Vagina (tissue), 2 donors: ENCODE data around the gene SLX4IP.

Experiments used
- CTCF ChIP-seq, 3 experiments: fragments of 450-650 bp in 2 of 3; fragments of 200-600 bp in 1 of 3; sonication (generic) in 1 of 3; IDR thresholded peaks; one replicate each; pipeline ENCODE4 v1.5.1; 2017 to 2019; ENCODE audit warnings: antibody characterized with exemption in 3 of 3, mild to moderate bottlenecking in 2 of 3, moderate library complexity in 2 of 3
- POLR2A ChIP-seq, 2 donors: fragments of 450-650 bp; IDR thresholded peaks; one replicate each; pipeline ENCODE4 v1.6.1; 2017; ENCODE audit warnings: antibody characterized with exemption in 2 of 2, mild to moderate bottlenecking in 2 of 2, moderate library complexity in 2 of 2

DNA sequence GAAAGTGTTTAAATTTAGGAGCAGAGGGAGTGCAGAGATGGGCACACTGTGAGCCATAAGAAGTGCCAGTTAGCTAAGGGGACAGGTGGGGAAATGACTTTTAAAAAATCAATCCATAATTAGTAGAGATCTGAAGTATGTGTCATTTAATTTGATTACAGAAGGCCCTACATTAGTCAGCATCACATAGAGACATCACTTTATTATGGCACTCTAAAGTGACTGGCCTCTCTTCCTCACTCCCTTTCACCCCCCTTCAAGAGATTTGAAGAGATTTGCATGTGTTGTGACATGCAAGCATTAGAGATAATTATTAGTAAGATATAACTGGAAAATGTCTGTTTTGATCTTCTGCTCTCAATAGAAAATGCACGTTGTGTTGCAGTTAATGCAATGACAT is 86.7 kb downstream of the SLX4IP start:
- TF ChIP-seq CTCF (IDR thresholded peaks at IDR 0.05) (no peak), POLR2A (IDR thresholded peaks at IDR 0.05) (no peak)
